ENCODE results near the gene TLE5. TPM values are rescaled to one million over a fixed set of nuclear protein-coding genes. Genes with fewer than 3 reads are reported as not detected.

Gene TLE5, protein sequence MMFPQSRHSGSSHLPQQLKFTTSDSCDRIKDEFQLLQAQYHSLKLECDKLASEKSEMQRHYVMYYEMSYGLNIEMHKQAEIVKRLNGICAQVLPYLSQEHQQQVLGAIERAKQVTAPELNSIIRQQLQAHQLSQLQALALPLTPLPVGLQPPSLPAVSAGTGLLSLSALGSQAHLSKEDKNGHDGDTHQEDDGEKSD
- 73.9 TPM for polyA plus RNA-seq (2013, experiment 1 of 4)
- polyA plus RNA-seq (2013, experiment 2 of 4) = 82.0 TPM
- polyA plus RNA-seq (2013, experiment 3 of 4) = 95.9 TPM
- polyA plus RNA-seq (2013, experiment 4 of 4) = 112 TPM

DNA sequence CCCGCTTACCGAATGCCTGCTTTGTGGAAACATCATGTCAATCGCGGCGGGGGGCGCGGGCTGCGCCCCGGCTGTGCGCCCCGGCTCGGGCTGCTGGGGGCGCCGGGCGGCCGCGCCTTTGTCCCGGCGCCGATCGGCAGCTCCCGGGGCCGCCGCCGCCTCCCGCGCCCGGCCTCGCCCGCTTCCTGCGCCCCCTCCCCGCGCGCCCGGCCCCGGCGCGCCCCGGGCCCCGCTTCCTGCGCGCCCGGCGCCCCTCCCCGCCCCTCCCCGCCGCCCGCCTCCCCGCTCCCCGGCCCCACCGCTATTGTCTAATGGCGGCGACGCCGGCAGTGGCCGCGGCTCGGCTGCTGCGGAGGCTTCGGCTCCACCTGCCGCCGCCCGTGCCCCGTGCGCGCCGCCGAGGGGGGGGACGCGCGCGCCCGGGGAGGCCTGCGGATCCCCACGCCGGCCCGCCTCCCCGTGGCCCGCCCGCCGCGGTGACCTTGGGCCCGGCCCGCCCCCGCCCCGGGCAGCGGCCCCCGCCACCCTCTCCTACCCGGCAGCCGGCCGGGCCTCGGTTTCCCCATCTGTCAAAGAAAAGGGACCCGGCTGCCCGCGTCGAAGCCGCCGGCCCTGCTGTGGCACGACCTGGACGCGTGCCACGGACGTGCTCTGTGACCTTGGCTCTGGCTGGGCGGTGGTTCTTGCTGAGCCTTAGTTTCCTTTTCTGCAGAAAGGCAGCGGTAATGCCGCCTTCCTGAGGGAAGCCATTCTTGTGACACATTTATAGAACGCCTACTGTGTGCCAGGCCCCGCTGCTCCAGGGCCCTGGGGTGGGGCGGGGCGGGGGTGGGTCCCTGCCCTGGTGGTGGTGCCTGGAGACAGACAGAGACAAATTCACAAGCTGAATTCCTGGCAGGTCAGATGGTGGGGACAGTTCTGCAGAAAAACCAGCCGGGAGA lies at the start of gene TLE5:
TLE5 (minus strand) TSS at position 331 of the 941 bp plus-strand sequence; CDS start at position 36, 295 bp downstream.
- no peaks in the 10 kb centered on the region for H3K36me3 ChIP-seq (ENCODE audit: control insufficient read depth, insufficient read depth, low read length)
- peaks cover 41% of the 10 kb centered on the region for H3K27me3 ChIP-seq (ENCODE audit: control insufficient read depth, insufficient read depth, low read length, poor library complexity, severe bottlenecking)
- H3K4me3 ChIP-seq (ENCODE audit: insufficient read depth, low read depth, low read length) = peak within 1 kb of the TSS; percentile 64
- H3K27ac ChIP-seq (ENCODE audit: insufficient read depth, low read depth, low read length, poor library complexity, severe bottlenecking) = no peak within 1 kb of the TSS
- no peaks in the 10 kb centered on the region for H3K9me3 ChIP-seq (ENCODE audit: control insufficient read depth, low read length)
- peaks cover 3% of the 10 kb centered on the region for H3K4me1 ChIP-seq (ENCODE audit: control insufficient read depth, insufficient read depth, low read length)
- WGBS, 2 experiments = 2% methylated on average over 110 to 111 of the region's 111 CpGs

DNA sequence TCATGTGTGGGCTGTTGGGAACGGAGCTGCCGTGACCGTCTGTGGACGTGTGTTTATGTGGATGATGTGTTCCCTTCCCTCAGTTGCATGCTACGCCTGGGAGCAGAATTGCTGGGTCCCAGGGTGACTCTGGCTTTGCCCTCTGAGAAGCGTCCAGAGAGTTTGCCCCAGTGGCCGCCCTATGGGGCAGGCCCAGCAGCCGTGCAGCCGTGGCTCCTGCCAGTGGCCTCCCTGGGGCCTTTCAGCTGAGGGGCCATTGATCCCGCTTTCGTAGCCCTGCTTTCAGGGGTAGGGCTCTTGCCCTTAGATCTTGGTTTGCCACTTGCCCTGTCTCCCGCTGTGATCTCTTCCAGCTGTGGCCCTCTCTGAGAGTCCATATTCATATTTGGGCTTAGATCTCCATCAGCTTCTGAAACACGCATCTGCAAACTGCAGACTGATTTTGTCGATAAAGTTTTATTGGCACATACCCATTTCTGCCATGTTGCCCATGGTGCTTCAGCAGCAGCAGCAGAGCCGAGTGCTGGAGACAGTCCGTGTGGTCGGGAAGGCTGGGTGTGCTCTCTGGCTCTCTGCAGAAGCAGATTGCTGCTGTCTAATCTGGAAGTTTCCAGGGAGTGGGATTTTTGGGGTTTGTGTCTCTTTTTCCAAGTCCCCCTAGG lies 49.4 kb upstream of the TLE5 start:
- Histone ChIP-seq H3K4me1 (ENCODE audit: control insufficient read depth, insufficient read depth, low read length) (peaks cover 4% of the 10 kb centered on the region), H3K9me3 (ENCODE audit: control insufficient read depth, low read length) (no peaks in the 10 kb centered on the region), H3K27me3 (ENCODE audit: control insufficient read depth, insufficient read depth, low read length, poor library complexity, severe bottlenecking) (no peaks in the 10 kb centered on the region), H3K27ac (ENCODE audit: insufficient read depth, low read depth, low read length, poor library complexity, severe bottlenecking) (no peak overlapping the region), H3K4me3 (ENCODE audit: insufficient read depth, low read depth, low read length) (no peak overlapping the region), H3K36me3 (ENCODE audit: control insufficient read depth, insufficient read depth, low read length) (no peaks in the 10 kb centered on the region)
- 93 to 94% methylated on average over 17 of the region's 17 CpGs for WGBS, 2 experiments

DNA sequence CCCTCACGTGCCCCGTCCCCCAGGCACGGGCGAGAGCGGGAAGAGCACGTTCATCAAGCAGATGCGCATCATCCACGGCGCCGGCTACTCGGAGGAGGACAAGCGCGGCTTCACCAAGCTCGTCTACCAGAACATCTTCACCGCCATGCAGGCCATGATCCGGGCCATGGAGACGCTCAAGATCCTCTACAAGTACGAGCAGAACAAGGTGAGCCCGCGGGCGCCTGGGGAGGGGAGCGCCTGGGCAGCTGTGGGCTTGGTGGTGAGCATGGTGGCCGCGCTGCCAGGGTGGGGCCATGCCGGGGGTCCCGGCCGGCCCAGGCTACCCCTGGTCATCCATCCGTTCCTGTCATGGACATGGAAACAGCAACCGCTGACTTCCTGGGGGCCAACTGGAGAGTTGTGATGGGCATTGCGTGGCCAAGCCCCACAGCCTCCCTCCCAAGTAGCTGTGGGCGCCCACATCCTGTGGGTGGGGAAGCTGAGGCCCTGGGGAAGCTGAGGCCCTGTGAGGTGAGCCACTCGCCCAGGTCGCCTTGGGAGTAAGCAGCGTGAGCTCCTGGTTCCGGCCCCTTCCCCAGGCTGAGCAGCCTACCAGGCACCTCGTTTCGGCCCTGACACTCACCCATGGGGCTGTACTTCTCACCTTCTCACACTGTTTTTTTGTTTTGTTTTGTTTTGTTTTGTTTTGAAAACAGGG lies 48.0 kb upstream of the TLE5 start:
- Histone ChIP-seq H3K27me3 (ENCODE audit: control insufficient read depth, insufficient read depth, low read length, poor library complexity, severe bottlenecking) (no peaks in the 10 kb centered on the region), H3K27ac (ENCODE audit: insufficient read depth, low read depth, low read length, poor library complexity, severe bottlenecking) (no peak overlapping the region), H3K4me1 (ENCODE audit: control insufficient read depth, insufficient read depth, low read length) (no peaks in the 10 kb centered on the region), H3K9me3 (ENCODE audit: control insufficient read depth, low read length) (no peaks in the 10 kb centered on the region), H3K4me3 (ENCODE audit: insufficient read depth, low read depth, low read length) (no peak overlapping the region), H3K36me3 (ENCODE audit: control insufficient read depth, insufficient read depth, low read length) (no peaks in the 10 kb centered on the region)
- WGBS, 2 experiments = 96% methylated on average over 37 of the region's 37 CpGs

DNA sequence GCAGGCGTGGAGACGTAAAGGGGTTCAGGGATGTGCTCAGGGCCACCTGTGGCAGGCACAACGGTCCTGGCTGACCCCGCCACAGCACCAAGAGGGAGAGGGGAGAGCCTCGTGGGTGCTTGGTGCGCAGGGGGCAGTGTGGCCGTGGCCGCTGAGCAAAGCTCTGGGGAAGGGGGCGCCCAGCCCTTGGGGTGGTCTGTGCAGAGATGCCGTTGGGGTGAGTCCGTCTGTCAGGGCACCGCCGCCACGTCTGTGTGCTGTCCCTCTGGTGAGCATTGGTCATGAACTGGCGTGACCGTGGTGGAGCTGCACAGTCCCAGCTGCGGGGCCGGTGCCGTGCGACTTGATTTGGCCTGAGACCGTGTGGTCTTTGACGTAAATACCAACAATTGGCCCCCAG lies 47.2 kb upstream of the TLE5 start:
- no peaks in the 10 kb centered on the region for H3K9me3 ChIP-seq (ENCODE audit: control insufficient read depth, low read length)
- H3K4me1 ChIP-seq (ENCODE audit: control insufficient read depth, insufficient read depth, low read length) = no peaks in the 10 kb centered on the region
- no peaks in the 10 kb centered on the region for H3K36me3 ChIP-seq (ENCODE audit: control insufficient read depth, insufficient read depth, low read length)
- no peaks in the 10 kb centered on the region for H3K27me3 ChIP-seq (ENCODE audit: control insufficient read depth, insufficient read depth, low read length, poor library complexity, severe bottlenecking)
- H3K4me3 ChIP-seq (ENCODE audit: insufficient read depth, low read depth, low read length) = no peak overlapping the region
- 95 to 97% methylated on average over 22 of the region's 22 CpGs for WGBS, 2 experiments
- H3K27ac ChIP-seq (ENCODE audit: insufficient read depth, low read depth, low read length, poor library complexity, severe bottlenecking) = no peak overlapping the region

DNA sequence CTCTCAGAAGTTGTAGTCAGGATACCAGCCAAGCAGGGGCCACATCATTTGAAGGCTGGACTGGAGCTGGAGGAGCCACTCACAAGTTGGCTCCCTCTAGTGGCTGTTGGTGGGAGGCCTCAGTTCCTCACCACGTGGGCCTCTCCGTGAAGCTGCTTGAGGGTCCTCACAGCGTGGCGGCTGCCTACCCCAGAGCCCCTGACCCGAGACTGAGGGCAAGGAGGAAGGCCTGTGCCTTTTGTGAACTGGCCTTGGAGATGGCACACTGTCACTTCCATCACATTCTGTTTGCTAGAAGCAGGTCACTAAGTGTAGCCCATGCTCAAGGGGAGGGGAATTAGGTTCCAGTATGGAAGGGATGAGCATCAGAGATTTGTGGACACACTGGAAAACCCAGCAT lies 46.5 kb upstream of the TLE5 start:
- H3K9me3 ChIP-seq (ENCODE audit: control insufficient read depth, low read length) = no peaks in the 10 kb centered on the region
- H3K4me1 ChIP-seq (ENCODE audit: control insufficient read depth, insufficient read depth, low read length) = no peaks in the 10 kb centered on the region
- 40 to 41% methylated on average over 5 of the region's 5 CpGs for WGBS, 2 experiments
- no peaks in the 10 kb centered on the region for H3K27me3 ChIP-seq (ENCODE audit: control insufficient read depth, insufficient read depth, low read length, poor library complexity, severe bottlenecking)
- no peak overlapping the region for H3K4me3 ChIP-seq (ENCODE audit: insufficient read depth, low read depth, low read length)
- no peak overlapping the region for H3K27ac ChIP-seq (ENCODE audit: insufficient read depth, low read depth, low read length, poor library complexity, severe bottlenecking)
- no peaks in the 10 kb centered on the region for H3K36me3 ChIP-seq (ENCODE audit: control insufficient read depth, insufficient read depth, low read length)

DNA sequence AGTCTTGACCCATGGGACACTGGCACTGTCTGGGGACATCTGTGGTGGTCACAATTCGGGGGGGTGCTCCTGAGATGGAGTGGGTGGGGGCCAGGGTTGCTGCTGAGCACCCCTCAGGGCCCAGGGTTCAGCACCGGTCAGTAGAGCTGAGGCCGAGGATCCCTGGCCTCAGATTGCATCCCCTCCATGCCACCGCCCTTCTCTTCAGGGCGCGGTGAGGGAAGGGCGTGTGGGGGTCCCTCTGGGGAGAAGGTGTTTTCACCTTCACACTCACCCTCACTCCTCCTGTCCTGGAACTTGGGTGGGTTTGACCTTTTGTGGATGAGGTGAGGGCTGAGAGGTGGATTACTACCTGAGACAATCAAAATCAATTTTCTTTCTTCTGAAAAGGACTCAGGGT lies 45.4 kb upstream of the TLE5 start:
- Histone ChIP-seq H3K4me1 (ENCODE audit: control insufficient read depth, insufficient read depth, low read length) (no peaks in the 10 kb centered on the region), H3K36me3 (ENCODE audit: control insufficient read depth, insufficient read depth, low read length) (no peaks in the 10 kb centered on the region), H3K27me3 (ENCODE audit: control insufficient read depth, insufficient read depth, low read length, poor library complexity, severe bottlenecking) (no peaks in the 10 kb centered on the region), H3K27ac (ENCODE audit: insufficient read depth, low read depth, low read length, poor library complexity, severe bottlenecking) (no peak overlapping the region), H3K9me3 (ENCODE audit: control insufficient read depth, low read length) (no peaks in the 10 kb centered on the region), H3K4me3 (ENCODE audit: insufficient read depth, low read depth, low read length) (no peak overlapping the region)
- 91 to 98% methylated on average over 7 of the region's 7 CpGs for WGBS, 2 experiments

DNA sequence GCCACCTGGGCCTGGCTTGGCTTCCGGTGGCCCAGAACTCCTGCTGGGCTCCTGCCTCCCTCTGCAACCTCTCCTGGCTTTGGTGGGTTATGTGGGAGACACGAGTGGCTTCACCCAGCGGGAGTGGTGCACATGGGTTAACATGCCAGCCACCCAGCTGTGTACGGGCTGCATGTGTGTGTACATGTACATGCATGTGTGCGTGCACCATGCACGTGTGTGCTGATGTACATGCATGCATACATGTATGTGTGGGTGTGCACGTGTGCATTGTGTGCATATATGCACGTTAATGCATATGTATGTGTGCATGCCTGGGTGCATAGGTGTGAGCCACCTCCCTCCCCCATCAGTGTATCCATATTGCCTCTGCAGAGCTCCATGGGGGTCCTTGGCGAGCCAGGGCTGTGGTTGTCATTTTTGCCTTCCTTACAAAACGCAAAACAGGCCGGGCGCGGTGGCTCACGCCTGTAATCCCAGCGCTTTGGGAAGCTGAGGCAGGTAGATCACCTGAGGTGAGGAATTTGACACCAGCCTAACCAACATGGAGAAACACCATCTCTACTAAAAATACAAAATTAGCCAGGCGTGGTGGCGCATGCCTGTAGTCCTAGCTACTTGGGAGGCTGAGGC lies 44.3 kb upstream of the TLE5 start:
- WGBS, 2 experiments = 95% methylated on average over 17 of the region's 17 CpGs
- Histone ChIP-seq H3K4me3 (ENCODE audit: insufficient read depth, low read depth, low read length) (no peak overlapping the region), H3K27ac (ENCODE audit: insufficient read depth, low read depth, low read length, poor library complexity, severe bottlenecking) (no peak overlapping the region), H3K27me3 (ENCODE audit: control insufficient read depth, insufficient read depth, low read length, poor library complexity, severe bottlenecking) (no peaks in the 10 kb centered on the region), H3K36me3 (ENCODE audit: control insufficient read depth, insufficient read depth, low read length) (no peaks in the 10 kb centered on the region), H3K4me1 (ENCODE audit: control insufficient read depth, insufficient read depth, low read length) (no peaks in the 10 kb centered on the region), H3K9me3 (ENCODE audit: control insufficient read depth, low read length) (no peaks in the 10 kb centered on the region)

DNA sequence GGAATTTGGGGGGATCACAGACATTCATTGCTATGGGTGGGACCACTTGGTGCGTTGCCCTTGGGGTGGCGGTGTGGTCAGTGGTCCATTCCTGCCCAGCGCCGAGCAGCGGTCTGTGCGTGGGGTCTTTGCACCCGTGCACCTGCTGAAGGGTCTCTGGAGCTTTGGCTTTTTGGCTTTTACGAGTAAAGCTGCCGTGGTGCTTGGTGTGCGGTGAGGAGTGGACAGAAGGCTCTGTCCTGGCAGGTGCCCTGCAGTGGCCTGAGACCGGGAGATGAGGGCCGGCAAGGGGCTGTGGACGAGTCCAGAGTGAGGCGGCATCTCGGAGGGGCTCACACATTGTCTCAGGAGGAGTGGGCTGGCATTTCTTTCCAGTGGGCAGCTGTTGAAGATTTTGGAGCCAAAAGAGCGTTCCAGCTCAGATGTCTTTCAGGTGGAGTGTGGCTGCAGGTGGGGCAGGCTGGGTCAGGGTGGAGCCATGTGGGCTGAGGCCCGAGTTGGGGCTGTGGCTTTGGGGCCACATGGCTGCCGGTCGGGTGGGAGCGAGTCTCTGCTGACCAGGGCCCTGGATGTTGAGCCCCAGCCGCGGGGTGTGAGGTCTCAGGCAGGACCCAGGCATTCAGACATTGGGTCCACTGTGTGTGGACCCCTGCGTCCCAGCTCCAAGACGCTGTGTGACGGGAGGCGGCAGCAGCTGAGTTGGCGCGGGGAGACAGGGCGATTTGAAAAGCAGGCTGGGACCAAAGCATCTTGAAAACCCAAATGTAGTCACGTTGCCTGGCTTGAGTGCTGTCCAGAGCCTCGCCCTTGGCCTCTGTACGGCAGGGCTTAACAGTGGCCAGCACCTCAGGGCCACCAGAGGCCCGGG lies 43.6 kb upstream of the TLE5 start:
- Histone ChIP-seq H3K36me3 (ENCODE audit: control insufficient read depth, insufficient read depth, low read length) (no peaks in the 10 kb centered on the region), H3K27ac (ENCODE audit: insufficient read depth, low read depth, low read length, poor library complexity, severe bottlenecking) (no peak overlapping the region), H3K4me3 (ENCODE audit: insufficient read depth, low read depth, low read length) (no peak overlapping the region), H3K4me1 (ENCODE audit: control insufficient read depth, insufficient read depth, low read length) (peaks cover 1% of the 10 kb centered on the region), H3K9me3 (ENCODE audit: control insufficient read depth, low read length) (no peaks in the 10 kb centered on the region), H3K27me3 (ENCODE audit: control insufficient read depth, insufficient read depth, low read length, poor library complexity, severe bottlenecking) (no peaks in the 10 kb centered on the region)
- WGBS, 2 experiments = 95% methylated on average over 33 of the region's 33 CpGs

DNA sequence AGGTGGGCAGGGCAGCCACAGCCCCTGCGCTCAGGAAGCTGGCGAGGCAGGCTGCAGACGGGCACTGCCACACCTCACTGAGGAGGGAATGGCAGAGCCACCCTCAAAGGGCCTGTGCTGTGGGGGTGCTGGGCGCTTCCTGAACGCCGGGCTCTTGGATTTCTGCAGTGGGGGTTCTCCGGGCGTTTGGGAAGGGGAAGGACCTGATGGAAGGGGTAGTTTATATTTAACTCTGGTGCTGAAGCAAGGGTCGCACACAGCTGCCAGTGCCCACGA lies 42.4 kb upstream of the TLE5 start:
- Histone ChIP-seq H3K27me3 (ENCODE audit: control insufficient read depth, insufficient read depth, low read length, poor library complexity, severe bottlenecking) (no peaks in the 10 kb centered on the region), H3K9me3 (ENCODE audit: control insufficient read depth, low read length) (no peaks in the 10 kb centered on the region), H3K4me1 (ENCODE audit: control insufficient read depth, insufficient read depth, low read length) (peaks cover 3% of the 10 kb centered on the region), H3K27ac (ENCODE audit: insufficient read depth, low read depth, low read length, poor library complexity, severe bottlenecking) (no peak overlapping the region), H3K4me3 (ENCODE audit: insufficient read depth, low read depth, low read length) (no peak overlapping the region), H3K36me3 (ENCODE audit: control insufficient read depth, insufficient read depth, low read length) (no peaks in the 10 kb centered on the region)
- 85 to 88% methylated on average over 10 of the region's 10 CpGs for WGBS, 2 experiments

Data from ectodermal cell (in vitro differentiated cells).